CD4-positive, alpha-beta T cell treated with Interleukin-4 for 1 hour (primary cell): ENCODE results near the gene CIAO2B.
"Not testable (repeated sequence)": the region's sequence is repeated elsewhere in the genome, so short reads cannot be mapped to it uniquely, and the experiment has no call there.

ENCODE experiments used
- DNase-seq, 2 donors: peaks; one replicate each; pipeline ENCODE4 v3.0.0-alpha.2; 2020 to 2022

CIAO2B gene

GRCh38 chr16:66934138-66934838, at the start of gene CIAO2B:
TSS of gene CIAO2B (minus strand) at chr16:66934402. CDS start at chr16:66934364, 38 bp downstream.
- DNase-seq: peak; percentile 87 to 90

GRCh38 chr16:66983033-66983432, 48.8 kb upstream of the CIAO2B start:
- no peak for DNase-seq

GRCh38 chr16:66979011-66979717, 45.0 kb upstream of the CIAO2B start:
- no peak for DNase-seq

- peak; percentile 86 for DNase-seq
These were observed 43.3 kb upstream of the CIAO2B start for GRCh38 chr16:66977341-66978113.

- DNase-seq: no peak
These were observed 42.5 kb upstream of the CIAO2B start for GRCh38 chr16:66976746-66977145.

GRCh38 chr16:66975302-66975893, 41.2 kb upstream of the CIAO2B start:
- no peak for DNase-seq

- peak; percentile 56 to 74 for DNase-seq
These were observed 40.7 kb upstream of the CIAO2B start for GRCh38 chr16:66974932-66975246.

- DNase-seq: not testable (repeated sequence)
These were observed 40.1 kb upstream of the CIAO2B start for GRCh38 chr16:66974156-66974931.

GRCh38 chr16:66973716-66974115, 39.5 kb upstream of the CIAO2B start:
- no peak for DNase-seq

GRCh38 chr16:66972983-66973382, 38.8 kb upstream of the CIAO2B start:
- DNase-seq: no peak

- DNase-seq: no peak
These were observed 36.8 kb upstream of the CIAO2B start for GRCh38 chr16:66970775-66971720.

GRCh38 chr16:66968847-66969246, 34.6 kb upstream of the CIAO2B start:
- DNase-seq: no peak

- no peak for DNase-seq
These were observed 29.8 kb upstream of the CIAO2B start for GRCh38 chr16:66964049-66964448.

- DNase-seq: no peak
These were observed 27.7 kb upstream of the CIAO2B start for GRCh38 chr16:66961914-66962313.

- peak; percentile 49 to 56 for DNase-seq
These were observed 27.0 kb upstream of the CIAO2B start, which contains the start of gene CES3 for GRCh38 chr16:66961065-66961744. TSS of gene CES3 (plus strand) at chr16:66961266. CDS start at chr16:66961308, 42 bp downstream.

GRCh38 chr16:66960270-66960669, 26.1 kb upstream of the CIAO2B start:
- no peak for DNase-seq

GRCh38 chr16:66959704-66960161, 25.5 kb upstream of the CIAO2B start:
- DNase-seq: peak in 1 of 2 donors; percentile 17

GRCh38 chr16:66958857-66959703, 24.9 kb upstream of the CIAO2B start:
- no peak for DNase-seq

- not testable (repeated sequence) for DNase-seq
These were observed 21.9 kb upstream of the CIAO2B start for GRCh38 chr16:66956154-66956457.
